Measurements from ENCODE around the gene RASSF3. TPM values are rescaled to one million over a fixed set of nuclear protein-coding genes. Genes with fewer than 3 reads are reported as not detected.

The RASSF3 gene
- total and polyA plus RNA-seq, 10 of the 15 experiments (the other 5 are each of a cell fraction or from before 2014, with no cell fraction given): 6.9 to 62.4 (median 30.3) TPM

- TF ChIP-seq EED (IDR thresholded peaks at IDR 0.05; ENCODE audit: low read depth) (0 out of 2 replicates have a peak, but pooled peaks have one; percentile 64), RCOR1 (conservative IDR thresholded peaks at IDR 0.05; ENCODE audit: low read depth, low read length) (0 out of 2 replicates have a peak, but pooled peaks have one; percentile 50), RBBP5 (conservative IDR thresholded peaks at IDR 0.05) (no peak), NBN (IDR thresholded peaks at IDR 0.05) (peak; percentile 76; the same call in 1 of the 2 replicates), ZNF24 (IDR thresholded peaks at IDR 0.05) (no peak), JUNB (IDR thresholded peaks at IDR 0.05) (no peak; the same call in none of the 2 replicates)
Observed at GRCh38 chr12:64621257-64621942, 11.1 kb downstream of the RASSF3 start (continued).

GRCh38 chr12:64624035-64624434 lies 13.7 kb downstream of the RASSF3 start:
- no peak for TF ChIP-seq TCF12 (IDR thresholded peaks at IDR 0.05; ENCODE audit: low read depth, low read length)
- no peak for TF ChIP-seq EED (IDR thresholded peaks at IDR 0.05; ENCODE audit: low read depth)
- H3K4me3 ChIP-seq: no peak overlapping the region
- 99% methylated on average over 4 of the region's 4 CpGs for WGBS (ENCODE audit: insufficient coverage, insufficient replicate concordance, low lambda C conversion rate, missing lambda C conversion rate)
- H3K36me3 ChIP-seq (ENCODE audit: control insufficient read depth in 2 of 2, insufficient read depth in 2 of 2, low read length in 1 of 2): no peaks in the 10 kb centered on the region; a peak in 1 of 4 replicates
- ChIA-PET POLR2A (interaction anchor here (2.1 to 9.8 kb wide), 3 partner anchors 9 to 43 kb away, joined by 5 to 88 read pairs (median 13); partner anchors contain the start of gene RASSF3), SMC1A (ENCODE audit: uncharacterized antibody, unreplicated experiment) (interaction anchor here (1.5 to 5.9 kb wide), 6 partner anchors 8 to 72 kb away, joined by 5 to 62 read pairs (median 15); no protein-coding TSS in a partner anchor), RAD21 (ENCODE audit: unreplicated experiment) (interaction anchor here (1.4 to 11.3 kb wide), 6 partner anchors 9 to 74 kb away, joined by 6 to 86 read pairs (median 10); partner anchors contain the start of gene RASSF3), CTCF (interaction anchor here (2.1 kb wide), 1 partner anchor 13 kb away, joined by 7 read pairs; no protein-coding TSS in a partner anchor)
- no peak for ATAC-seq
- H3K9me3 ChIP-seq (replicated peaks; ENCODE audit: control insufficient read depth, insufficient read depth, low read length): no peaks in the 10 kb centered on the region
- in situ Hi-C loops (cut with MboI) (no loop called here), intact Hi-C loops (cut with micrococcal nuclease; ENCODE audit: unreplicated experiment) (loop anchor here (2.0 kb wide), 1 partner anchor 13 kb away; the partner anchor contains the start of gene RASSF3)
- H3K27ac ChIP-seq (ENCODE audit: control insufficient read depth, insufficient read depth): peak overlapping the region; percentile 93
- no peak overlapping the region for H2AFZ ChIP-seq (ENCODE audit: control insufficient read depth, low read depth, low read length)
- H3K4me1 ChIP-seq (ENCODE audit: control insufficient read depth, insufficient read depth, low read length): peaks cover 49% of the 10 kb centered on the region
- peak overlapping the region; percentile 72; the same call in 1 of the 2 replicates for H3K4me2 ChIP-seq (ENCODE audit: control insufficient read depth, insufficient read depth)
- BruUV-seq (replicated peaks): no TSS peak
- H3K79me2 ChIP-seq (ENCODE audit: control insufficient read depth, insufficient read depth, low read length): peaks cover 97% of the 10 kb centered on the region
- no peak overlapping the region for H3K9ac ChIP-seq (ENCODE audit: control insufficient read depth, insufficient read depth, low read length)
- no peak for DNase-seq (ENCODE audit: low read depth, low spot score)
- no peak for FAIRE-seq
- H3K27me3 ChIP-seq (replicated peaks in 1 of 2; ENCODE audit: control insufficient read depth in 2 of 2, insufficient read depth in 2 of 2, low read length in 1 of 2): no peaks in the 10 kb centered on the region
- H4K20me1 ChIP-seq (ENCODE audit: control insufficient read depth, insufficient read depth): no peaks in the 10 kb centered on the region
